Measurements from ENCODE around the gene SLC1A5. TPM values are rescaled to one million over a fixed set of nuclear protein-coding genes. Genes with fewer than 3 reads are reported as not detected.
"Not testable (repeated sequence)": the region's sequence is repeated elsewhere in the genome, so short reads cannot be mapped to it uniquely, and the experiment has no call there.

SLC1A5 gene
- total RNA-seq, 2 donors from 2014 or later = 88.5 to 145 TPM

DNA sequence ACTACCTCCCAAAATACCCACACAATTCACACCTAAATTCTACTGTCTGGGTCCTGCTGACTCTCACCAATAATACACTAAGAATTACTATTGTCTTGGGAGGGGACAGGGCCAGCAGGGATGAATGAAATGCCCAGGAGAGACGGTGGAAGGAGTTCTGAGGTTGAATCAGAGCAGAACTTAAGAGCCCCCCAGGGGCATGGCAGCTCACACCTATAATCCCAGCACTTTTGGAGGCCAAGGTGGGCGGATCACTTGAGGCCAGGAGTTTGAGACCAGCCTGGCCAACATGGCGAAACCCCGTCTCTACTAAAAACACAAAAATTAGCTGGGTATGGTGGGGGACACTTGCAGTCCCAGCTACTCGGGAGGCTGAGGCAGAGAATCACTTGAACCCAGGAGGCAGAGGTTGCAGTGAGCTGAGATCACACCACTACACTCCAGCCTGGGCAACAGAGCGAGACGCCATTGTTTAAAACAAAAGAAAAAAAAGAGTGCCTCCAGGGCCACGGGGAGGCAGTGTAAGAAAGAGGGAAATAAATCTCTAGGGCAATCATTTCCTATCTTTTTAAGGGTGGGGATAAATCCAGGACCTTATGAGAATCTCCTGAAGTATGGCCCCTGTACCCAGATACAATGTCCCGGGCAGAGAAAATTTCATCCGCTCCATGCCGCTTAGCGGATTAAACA, 10.3 kb downstream of the SLC1A5 start:
- ATAC-seq; DNase-seq; intact Hi-C loops (cut with DNase I, micrococcal nuclease): not testable (repeated sequence)

- peak; percentile 49 for ATAC-seq
- peak in 1 of 2 donors; percentile 54 for DNase-seq
- intact Hi-C loops (cut with DNase I, micrococcal nuclease) = no loop called here
Measured at GRCh38 chr19:46776927-46777911, 11.2 kb downstream of the SLC1A5 start.

DNA sequence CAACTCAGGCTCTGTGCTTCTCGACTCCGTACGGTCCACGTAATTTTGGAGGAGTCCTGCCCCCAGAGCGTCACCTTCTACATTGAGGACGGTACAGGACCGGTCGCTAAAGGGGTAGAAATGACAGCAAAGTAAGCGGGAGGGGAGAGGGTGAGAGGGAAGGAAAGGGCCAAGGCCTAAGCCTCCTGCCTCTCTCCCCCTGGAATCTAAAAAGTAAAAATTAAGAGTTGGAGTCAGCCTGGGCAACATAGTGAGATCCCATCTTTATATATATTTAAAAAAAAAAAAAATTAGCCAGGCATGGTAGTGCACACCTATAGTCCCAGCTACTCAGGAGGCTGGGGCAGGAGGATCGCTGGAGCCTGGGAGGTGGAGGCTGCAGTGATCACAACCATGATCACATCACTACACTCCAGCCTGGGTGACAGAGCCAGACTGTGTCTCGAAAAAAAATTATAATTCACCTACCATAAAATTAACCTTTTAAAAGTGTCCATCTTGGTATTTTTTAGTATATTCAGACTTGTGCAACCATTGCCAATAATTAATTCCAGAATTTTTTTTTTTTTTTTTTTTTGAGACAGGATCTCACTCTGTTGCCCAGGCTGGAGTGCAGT, 12.6 kb downstream of the SLC1A5 start:
- DNase-seq = no peak
- no peak for ATAC-seq
- intact Hi-C loops (cut with DNase I, micrococcal nuclease) = no loop called here

DNA sequence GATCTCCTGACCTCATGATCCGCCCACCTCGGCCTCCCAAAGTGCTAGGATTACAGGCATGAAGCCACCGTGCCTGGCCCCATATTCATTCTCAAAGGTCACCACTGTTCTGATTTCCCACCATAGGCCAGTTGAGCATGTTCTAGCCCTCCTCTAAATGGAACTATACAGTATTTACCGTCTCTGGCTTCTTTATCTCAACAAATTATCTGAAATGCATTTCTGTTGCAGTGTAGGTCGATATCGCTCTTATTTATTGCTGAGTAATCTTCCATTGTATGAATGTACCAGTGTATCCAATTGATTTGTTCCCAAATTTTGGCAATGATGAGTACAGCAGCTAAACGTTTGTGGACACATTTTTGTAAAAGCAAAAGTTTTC, 15.4 kb downstream of the SLC1A5 start:
- DNase-seq (no peak), ATAC-seq (no peak)
- intact Hi-C loops (cut with DNase I, micrococcal nuclease) = no loop called here

GRCh38 chr19:46772170-46773017, 16.0 kb downstream of the SLC1A5 start:
- ATAC-seq (peak; percentile 25), DNase-seq (no peak)
- intact Hi-C loops (cut with DNase I, micrococcal nuclease) = no loop called here

DNA sequence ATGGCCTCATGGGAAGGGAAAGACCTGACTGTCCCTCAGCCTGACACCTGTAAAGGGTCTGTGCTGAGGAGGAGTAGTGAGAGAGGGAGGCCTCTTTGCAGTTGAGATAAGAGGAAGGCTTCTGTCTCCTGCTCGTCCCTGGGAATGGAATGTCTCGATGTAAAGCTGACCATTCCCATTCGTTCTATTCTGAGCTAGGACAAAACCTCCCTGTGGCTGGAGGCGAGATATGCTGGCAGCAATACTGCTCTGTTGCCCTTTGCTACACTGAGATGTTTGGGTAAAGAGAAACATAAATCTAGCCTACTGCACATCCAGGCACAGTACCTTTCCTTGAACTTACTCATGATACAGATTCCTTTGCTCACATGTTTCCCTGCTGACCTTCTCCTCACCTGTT, 19.6 kb downstream of the SLC1A5 start:
- intact Hi-C loops (cut with DNase I, micrococcal nuclease); ATAC-seq; DNase-seq: not testable (repeated sequence)

- DNase-seq (peak in 1 of 2 donors; percentile 60), ATAC-seq (no peak)
- intact Hi-C loops (cut with DNase I, micrococcal nuclease) = no loop called here
Measured at GRCh38 chr19:46766569-46767317, 21.7 kb downstream of the SLC1A5 start.

DNA sequence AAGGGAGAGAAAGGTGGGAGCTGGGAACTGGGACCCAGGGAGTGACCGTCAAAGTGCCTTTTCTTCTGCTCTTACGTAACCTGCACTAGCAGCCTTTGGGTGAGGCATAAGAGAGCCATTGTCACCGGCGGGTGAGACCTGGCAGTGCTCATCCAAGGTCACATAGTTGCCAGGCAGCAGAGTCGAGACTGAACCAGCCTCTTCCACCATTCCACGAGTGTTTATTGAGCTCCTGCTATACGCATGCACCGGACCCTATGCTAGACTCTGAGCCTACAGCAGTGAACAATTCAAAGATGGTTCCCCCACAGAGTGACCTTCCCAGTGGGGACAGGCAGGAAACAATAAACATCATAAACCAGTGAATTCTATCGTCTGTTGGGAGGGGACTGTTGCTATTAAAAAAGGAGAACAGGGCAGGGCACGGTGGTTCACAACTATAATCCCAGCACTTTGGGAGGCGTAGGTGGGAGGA, 23.5 kb downstream of the SLC1A5 start:
- DNase-seq (peak; percentile 72 to 89), ATAC-seq (peak; percentile 87)
- intact Hi-C loops (cut with DNase I, micrococcal nuclease) = no loop called here

DNA sequence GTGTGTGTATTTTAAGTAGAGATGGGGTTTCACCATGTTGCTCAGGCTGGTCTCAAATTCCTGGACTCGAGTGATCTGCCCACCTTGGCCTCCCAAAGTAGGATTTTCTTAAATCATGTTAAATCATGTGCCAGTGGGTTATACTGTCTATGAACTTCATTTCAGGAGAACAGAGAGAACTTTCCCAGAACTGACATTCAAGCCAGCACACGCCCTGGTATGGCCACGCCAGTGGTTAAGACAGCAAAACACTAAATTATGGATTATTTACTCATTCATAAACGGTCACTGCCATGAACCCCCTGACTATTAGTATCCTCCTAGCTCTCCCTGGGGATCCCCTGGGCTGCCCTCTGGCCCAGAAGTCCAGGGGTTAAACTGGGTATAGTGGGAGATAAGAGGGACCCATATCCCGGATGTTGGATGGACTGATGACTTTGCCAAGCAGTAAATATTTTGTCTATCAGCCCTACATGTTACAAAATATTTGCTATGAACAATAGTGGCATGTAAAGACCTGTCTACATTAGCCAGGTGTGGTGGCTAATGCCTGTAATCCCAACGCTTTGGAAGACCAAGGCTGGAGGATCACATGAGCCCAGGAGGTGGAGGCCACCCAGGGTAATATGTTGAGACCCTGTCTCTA, 26.0 kb downstream of the SLC1A5 start:
- DNase-seq (no peak), ATAC-seq (no peak)
- intact Hi-C loops (cut with DNase I, micrococcal nuclease) = no loop called here

GRCh38 chr19:46761418-46761831, 27.0 kb downstream of the SLC1A5 start:
- DNase-seq = no peak
- intact Hi-C loops (cut with DNase I, micrococcal nuclease) = no loop called here
- no peak for ATAC-seq

DNA sequence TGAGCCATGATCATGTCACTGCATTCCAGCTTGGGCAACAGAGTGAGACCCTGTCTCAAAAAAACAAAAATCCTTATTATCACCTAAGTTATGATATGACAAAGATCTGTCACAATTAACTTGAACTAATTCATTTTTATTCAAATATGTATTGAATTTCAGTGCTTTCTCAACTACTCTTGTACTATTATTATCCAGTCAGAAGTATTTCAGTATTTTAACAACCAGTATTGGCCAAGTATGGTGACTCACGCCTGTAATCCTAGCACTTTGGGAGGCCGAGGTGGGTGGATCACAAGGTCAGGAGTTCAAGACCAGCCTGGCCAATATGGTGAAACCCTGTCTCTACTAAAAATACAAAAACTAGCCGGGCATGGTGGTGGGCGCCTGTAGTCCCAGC, 27.5 kb downstream of the SLC1A5 start:
- DNase-seq; ATAC-seq; intact Hi-C loops (cut with DNase I, micrococcal nuclease): not testable (repeated sequence)

GRCh38 chr19:46760363-46760762, 28.0 kb downstream of the SLC1A5 start:
- intact Hi-C loops (cut with DNase I, micrococcal nuclease) = no loop called here
- ATAC-seq = no peak
- no peak for DNase-seq

DNA sequence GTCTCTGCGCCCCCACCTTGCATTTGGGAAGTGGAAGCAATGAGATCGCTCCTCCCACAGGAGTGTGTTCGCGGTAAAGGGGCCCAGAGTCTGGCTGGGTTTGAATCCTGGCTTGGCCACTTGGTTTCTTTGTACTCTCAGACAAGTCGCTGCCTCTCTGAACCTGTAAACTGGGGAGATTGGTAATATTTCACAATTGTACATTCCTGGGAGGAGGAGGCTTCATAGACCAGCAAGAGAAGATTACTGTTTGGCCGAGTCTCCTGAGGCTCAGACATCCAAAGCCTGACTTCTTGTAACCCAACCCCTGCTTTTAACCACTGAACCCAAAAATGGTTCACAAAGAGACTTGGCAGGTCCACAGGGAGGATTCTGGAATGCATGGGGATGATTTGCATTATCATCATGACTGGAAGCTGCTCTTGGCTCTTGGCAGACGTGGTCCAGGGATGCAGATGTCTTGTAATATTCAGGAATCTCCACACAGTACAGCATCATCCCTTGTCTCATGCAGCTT, 28.5 kb downstream of the SLC1A5 start:
- intact Hi-C loops (cut with DNase I, micrococcal nuclease) = loop anchor here in 1 of 2 donors (5.0 kb wide), 1 partner anchor 82 kb away; no protein-coding TSS in a partner anchor
- DNase-seq = no peak
- ATAC-seq = no peak

GRCh38 chr19:46759206-46759605, 29.2 kb downstream of the SLC1A5 start:
- DNase-seq (no peak), ATAC-seq (no peak)
- intact Hi-C loops (cut with DNase I, micrococcal nuclease) = loop anchor here in 1 of 2 donors (5.0 kb wide), 1 partner anchor 83 kb away; no protein-coding TSS in a partner anchor

- intact Hi-C loops (cut with DNase I, micrococcal nuclease) = loop anchor here (2.0 to 5.0 kb wide), 2 partner anchors 84 to 86 kb away; no protein-coding TSS in a partner anchor
- ATAC-seq = no peak
Measured at GRCh38 chr19:46756544-46756888, 31.9 kb downstream of the SLC1A5 start.

GRCh38 chr19:46755853-46756543, 32.4 kb downstream of the SLC1A5 start:
- DNase-seq (no peak), ATAC-seq (no peak)
- intact Hi-C loops (cut with DNase I, micrococcal nuclease) = loop anchor here (2.0 to 5.0 kb wide), 2 partner anchors 85 to 86 kb away; no protein-coding TSS in a partner anchor

More at GRCh38 chr19:46756544-46756888, 31.9 kb downstream of the SLC1A5 start:
- DNase-seq = no peak
